ENCODE data around the gene ZFP1.

Gene ZFP1

DNA sequence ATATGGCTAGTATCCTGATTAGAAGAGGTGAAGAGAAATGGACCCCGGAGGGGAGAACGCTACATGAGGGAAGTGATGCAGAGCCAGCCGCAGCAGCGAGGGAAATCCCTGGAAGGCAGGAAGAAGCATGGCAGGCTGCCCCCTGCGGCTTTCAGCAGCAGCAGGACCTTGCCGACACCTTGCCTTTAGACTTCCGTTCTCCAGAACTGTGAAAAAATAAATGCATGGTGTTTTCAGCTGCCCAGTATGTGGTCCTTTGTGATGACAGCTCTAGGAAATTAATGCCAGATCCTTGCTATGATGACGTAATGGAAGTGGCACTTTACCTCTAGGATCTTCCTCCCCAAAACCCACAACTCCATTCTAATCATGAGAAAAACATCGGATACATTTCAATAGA is 9.7 kb upstream of the ZFP1 start:
- DNase-seq: no peak
- Mint-ChIP-seq H3K4me3 (no peak overlapping the region), H3K4me1 (no peaks in the 10 kb centered on the region), H3K27me3 (ENCODE audit: low read depth, poor library complexity) (no peaks in the 10 kb centered on the region), H3K9me3 (peaks cover 21% of the 10 kb centered on the region), H3K27ac (no peak overlapping the region), H3K36me3 (ENCODE audit: low read depth) (peaks cover 9% of the 10 kb centered on the region)
- TF ChIP-seq, protein P1, sequence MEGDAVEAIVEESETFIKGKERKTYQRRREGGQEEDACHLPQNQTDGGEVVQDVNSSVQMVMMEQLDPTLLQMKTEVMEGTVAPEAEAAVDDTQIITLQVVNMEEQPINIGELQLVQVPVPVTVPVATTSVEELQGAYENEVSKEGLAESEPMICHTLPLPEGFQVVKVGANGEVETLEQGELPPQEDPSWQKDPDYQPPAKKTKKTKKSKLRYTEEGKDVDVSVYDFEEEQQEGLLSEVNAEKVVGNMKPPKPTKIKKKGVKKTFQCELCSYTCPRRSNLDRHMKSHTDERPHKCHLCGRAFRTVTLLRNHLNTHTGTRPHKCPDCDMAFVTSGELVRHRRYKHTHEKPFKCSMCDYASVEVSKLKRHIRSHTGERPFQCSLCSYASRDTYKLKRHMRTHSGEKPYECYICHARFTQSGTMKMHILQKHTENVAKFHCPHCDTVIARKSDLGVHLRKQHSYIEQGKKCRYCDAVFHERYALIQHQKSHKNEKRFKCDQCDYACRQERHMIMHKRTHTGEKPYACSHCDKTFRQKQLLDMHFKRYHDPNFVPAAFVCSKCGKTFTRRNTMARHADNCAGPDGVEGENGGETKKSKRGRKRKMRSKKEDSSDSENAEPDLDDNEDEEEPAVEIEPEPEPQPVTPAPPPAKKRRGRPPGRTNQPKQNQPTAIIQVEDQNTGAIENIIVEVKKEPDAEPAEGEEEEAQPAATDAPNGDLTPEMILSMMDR (IDR thresholded peaks at IDR 0.05): no peak

DNA sequence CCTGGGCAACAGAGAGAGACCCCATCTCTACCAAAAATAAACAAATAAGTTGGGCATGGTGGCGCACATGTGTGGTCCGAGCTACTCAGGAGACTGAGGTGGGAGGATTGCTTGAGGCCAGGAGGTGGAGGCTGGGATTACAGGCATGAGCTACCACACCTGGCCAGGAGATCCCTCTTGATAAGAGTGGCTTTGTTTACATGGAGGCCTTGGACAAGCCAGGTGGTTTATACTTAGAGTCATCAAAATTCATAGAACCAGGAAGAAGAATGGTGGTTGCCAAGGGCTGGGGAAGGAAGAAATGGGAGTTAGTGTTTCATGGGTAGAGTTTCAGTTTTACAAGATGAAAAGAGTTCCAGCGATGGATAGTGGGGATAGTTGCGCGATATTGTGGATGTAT is 8.8 kb upstream of the ZFP1 start:
- Mint-ChIP-seq H3K4me1 (no peaks in the 10 kb centered on the region), H3K27ac (no peak overlapping the region), H3K9me3 (peaks cover 27% of the 10 kb centered on the region), H3K4me3 (no peak overlapping the region), H3K27me3 (ENCODE audit: low read depth, poor library complexity) (no peaks in the 10 kb centered on the region), H3K36me3 (ENCODE audit: low read depth) (peaks cover 9% of the 10 kb centered on the region)
- TF ChIP-seq, protein P1 (IDR thresholded peaks at IDR 0.05): no peak
- DNase-seq: no peak

DNA sequence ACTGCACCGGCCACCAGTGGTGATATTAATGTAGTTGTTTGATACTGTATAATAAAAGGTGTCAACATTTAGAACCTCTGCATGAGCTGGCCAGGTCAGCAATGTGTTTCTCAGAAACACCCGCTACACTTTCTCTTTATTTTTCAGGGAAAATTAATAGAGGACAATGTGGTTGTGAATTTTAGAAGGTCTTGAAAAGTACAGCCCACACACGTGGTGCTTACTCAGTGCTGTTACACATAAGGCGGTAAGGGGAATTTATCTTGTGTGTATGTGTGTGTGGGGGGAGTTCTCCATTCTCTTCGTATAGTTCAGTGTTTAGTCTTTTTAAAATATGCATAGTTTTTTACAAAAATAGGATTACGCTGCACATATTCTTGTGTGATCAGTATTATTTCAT is 4.4 kb upstream of the ZFP1 start:
- Mint-ChIP-seq H3K27ac (no peak overlapping the region), H3K27me3 (ENCODE audit: low read depth, poor library complexity) (no peaks in the 10 kb centered on the region), H3K4me3 (no peak overlapping the region), H3K9me3 (peaks cover 49% of the 10 kb centered on the region), H3K4me1 (peaks cover 1% of the 10 kb centered on the region), H3K36me3 (ENCODE audit: low read depth) (peaks cover 11% of the 10 kb centered on the region)
- TF ChIP-seq, protein P1 (IDR thresholded peaks at IDR 0.05): no peak
- DNase-seq: no peak

DNA sequence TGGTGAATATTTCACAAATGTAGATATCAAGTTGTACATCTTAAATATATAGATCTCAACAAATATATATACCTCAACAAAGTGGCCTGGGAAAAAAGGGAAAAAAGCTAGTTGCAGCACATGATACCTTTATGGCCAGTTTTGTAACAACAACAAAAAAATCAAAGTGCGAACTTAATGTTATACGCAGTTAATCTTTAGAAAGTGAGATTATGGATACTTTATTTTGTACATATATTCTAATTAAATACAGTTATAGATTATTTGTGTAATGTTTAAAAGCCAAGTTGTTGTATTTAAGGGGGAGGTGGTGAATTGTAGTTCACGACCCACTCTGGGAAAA is 385 bp upstream of the ZFP1 start:
- Mint-ChIP-seq H3K36me3 (ENCODE audit: low read depth) (peaks cover 41% of the 10 kb centered on the region), H3K4me3 (peak overlapping the region; percentile 93), H3K4me1 (peaks cover 5% of the 10 kb centered on the region), H3K27me3 (ENCODE audit: low read depth, poor library complexity) (peaks cover 2% of the 10 kb centered on the region), H3K27ac (no peak overlapping the region), H3K9me3 (peaks cover 68% of the 10 kb centered on the region)
- TF ChIP-seq, protein P1 (IDR thresholded peaks at IDR 0.05): no peak
- no peak for DNase-seq

DNA sequence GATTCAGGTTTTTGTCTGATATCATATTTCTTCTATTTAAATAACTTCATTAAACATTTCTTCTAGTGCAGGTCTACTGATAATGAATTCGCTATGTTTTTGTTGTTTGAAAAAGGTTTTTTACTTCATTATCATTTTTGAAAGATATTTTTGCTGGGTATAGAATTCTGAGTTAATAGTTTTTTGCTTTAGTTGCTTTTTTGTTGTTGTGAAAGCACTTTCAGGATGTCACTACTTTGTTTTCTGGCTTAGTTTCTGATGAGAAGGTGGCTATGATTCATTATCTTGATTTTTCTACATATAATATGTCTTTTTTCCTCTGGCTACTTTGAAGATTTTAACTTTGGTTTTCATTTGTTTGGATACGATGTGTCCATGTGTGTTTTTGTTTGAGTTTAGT is 3.5 kb downstream of the ZFP1 start:
- Mint-ChIP-seq H3K4me1 (peaks cover 5% of the 10 kb centered on the region), H3K27ac (no peak overlapping the region), H3K27me3 (ENCODE audit: low read depth, poor library complexity) (peaks cover 2% of the 10 kb centered on the region), H3K9me3 (peaks cover 83% of the 10 kb centered on the region), H3K36me3 (ENCODE audit: low read depth) (peaks cover 79% of the 10 kb centered on the region), H3K4me3 (no peak overlapping the region)
- TF ChIP-seq, protein P1 (IDR thresholded peaks at IDR 0.05): no peak
- no peak for DNase-seq

DNA sequence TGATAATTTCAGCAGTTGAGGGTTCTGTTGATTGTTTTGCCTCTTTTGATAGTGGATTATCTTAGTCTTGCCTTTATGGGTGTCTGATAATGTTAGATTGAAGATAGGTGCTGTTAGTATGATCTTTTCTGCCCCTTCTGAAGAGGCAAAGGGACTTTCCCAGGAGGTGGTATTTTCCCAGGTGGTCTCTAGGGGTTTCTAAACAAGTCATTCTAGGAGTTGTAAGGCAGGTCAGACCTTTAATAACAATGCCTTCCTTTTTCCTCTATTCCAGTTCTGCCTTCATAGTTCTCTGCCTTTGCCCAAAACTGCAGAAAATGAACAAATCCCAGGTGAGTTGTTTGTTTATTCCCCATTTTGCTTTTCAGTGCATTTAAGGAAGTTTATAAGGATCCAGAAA is 4.3 kb downstream of the ZFP1 start:
- peaks cover 2% of the 10 kb centered on the region for H3K27me3 Mint-ChIP-seq (ENCODE audit: low read depth, poor library complexity)
- H3K4me3 Mint-ChIP-seq: no peak overlapping the region
- H3K36me3 Mint-ChIP-seq (ENCODE audit: low read depth): peaks cover 88% of the 10 kb centered on the region
- H3K9me3 Mint-ChIP-seq: peaks cover 89% of the 10 kb centered on the region
- TF ChIP-seq, protein P1 (IDR thresholded peaks at IDR 0.05): no peak
- H3K27ac Mint-ChIP-seq: no peak overlapping the region
- DNase-seq: no peak
- peaks cover 5% of the 10 kb centered on the region for H3K4me1 Mint-ChIP-seq
